ENCODE results near the gene TIMP1.
A peak's percentile ranks its signal among the peaks of the same experiment; 100 is the strongest.

The TIMP1 gene

GRCh38 chrX:47581731-47582647 lies at the start of gene TIMP1:
TSS of gene TIMP1 (plus strand) at chrX:47582436. CDS start at chrX:47583416, 980 bp downstream.
- peak; percentile 73 for DNase-seq (ENCODE audit: low read depth)

- DNase-seq (ENCODE audit: low read depth) = no peak
Observed at GRCh38 chrX:47539860-47540259, 42.4 kb upstream of the TIMP1 start.

GRCh38 chrX:47540754-47541538 lies 41.3 kb upstream of the TIMP1 start:
- no peak for DNase-seq (ENCODE audit: low read depth)

- DNase-seq (ENCODE audit: low read depth) = no peak
Observed at GRCh38 chrX:47543496-47543895, 38.7 kb upstream of the TIMP1 start.

GRCh38 chrX:47556045-47556623 lies 26.1 kb upstream of the TIMP1 start:
- DNase-seq (ENCODE audit: low read depth) = peak; percentile 76

- no peak for DNase-seq (ENCODE audit: low read depth)
Observed at GRCh38 chrX:47558436-47558835, 23.8 kb upstream of the TIMP1 start.

- no peak for DNase-seq (ENCODE audit: low read depth)
Observed at GRCh38 chrX:47560179-47560933, 21.9 kb upstream of the TIMP1 start.

GRCh38 chrX:47560934-47561658 lies 21.1 kb upstream of the TIMP1 start, which contains the start of gene ARAF:
TSS of gene ARAF (plus strand) at chrX:47561205. CDS start at chrX:47562968, 1,763 bp downstream.
- peak; percentile 95 for DNase-seq (ENCODE audit: low read depth)

GRCh38 chrX:47561659-47562151 lies 20.5 kb upstream of the TIMP1 start:
- no peak for DNase-seq (ENCODE audit: low read depth)

GRCh38 chrX:47562615-47563243 lies 19.5 kb upstream of the TIMP1 start:
- DNase-seq (ENCODE audit: low read depth) = no peak

- no peak for DNase-seq (ENCODE audit: low read depth)
Observed at GRCh38 chrX:47563801-47564315, 18.4 kb upstream of the TIMP1 start.

- no peak for DNase-seq (ENCODE audit: low read depth)
Observed at GRCh38 chrX:47564438-47565085, 17.7 kb upstream of the TIMP1 start.

- no peak for DNase-seq (ENCODE audit: low read depth)
Observed at GRCh38 chrX:47566841-47567240, 15.4 kb upstream of the TIMP1 start.

- DNase-seq (ENCODE audit: low read depth) = no peak
Observed at GRCh38 chrX:47568656-47569295, 13.5 kb upstream of the TIMP1 start.

GRCh38 chrX:47570794-47571193 lies 11.4 kb upstream of the TIMP1 start:
- no peak for DNase-seq (ENCODE audit: low read depth)

GRCh38 chrX:47571215-47571614 lies 11.0 kb upstream of the TIMP1 start:
- no peak for DNase-seq (ENCODE audit: low read depth)

- DNase-seq (ENCODE audit: low read depth) = no peak
Observed at GRCh38 chrX:47571896-47572295, 10.3 kb upstream of the TIMP1 start.

- no peak for DNase-seq (ENCODE audit: low read depth)
Observed at GRCh38 chrX:47572773-47573340, 9.4 kb upstream of the TIMP1 start.

All from T-helper 22 cell (primary cell).